Stimulated activated CD4-positive, alpha-beta T cell treated with anti-CD3 and anti-CD28 coated beads, Interleukin-4, amount 100 ng/mL, for 1 hour (primary cell): ENCODE results near the gene TRAPPC14.
"Not testable (repeated sequence)": the region's sequence is repeated elsewhere in the genome, so short reads cannot be mapped to it uniquely, and the experiment has no call there.

Experiments
- DNase-seq: peaks from one replicate; pipeline ENCODE4 v3.0.0-alpha.2; 2020

Gene TRAPPC14

GRCh38 chr7:100153708-100154535 lies 4.6 kb downstream of the TRAPPC14 start:
- DNase-seq, result no peak

- no peak for DNase-seq
Measured at GRCh38 chr7:100152937-100153666, 5.4 kb downstream of the TRAPPC14 start.

- no peak for DNase-seq
Measured at GRCh38 chr7:100152404-100152803, 6.1 kb downstream of the TRAPPC14 start.

GRCh38 chr7:100148559-100149328 lies 9.8 kb downstream of the TRAPPC14 start, which contains the start of gene LAMTOR4:
Gene LAMTOR4, plus strand, starts transcription at chr7:100148918. Its CDS starts 55 bp downstream, at chr7:100148973.
- peak; percentile 95 for DNase-seq

- no peak for DNase-seq
Measured at GRCh38 chr7:100148225-100148558, 10.3 kb downstream of the TRAPPC14 start.

- no peak for DNase-seq
Measured at GRCh38 chr7:100147278-100147677, 11.2 kb downstream of the TRAPPC14 start.

- not testable (repeated sequence) for DNase-seq
Measured at GRCh38 chr7:100146350-100146749, 12.2 kb downstream of the TRAPPC14 start.

GRCh38 chr7:100142461-100142860 lies 16.1 kb downstream of the TRAPPC14 start:
- no peak for DNase-seq

GRCh38 chr7:100141555-100141949 lies 17.0 kb downstream of the TRAPPC14 start:
- no peak for DNase-seq

- DNase-seq, result no peak
Measured at GRCh38 chr7:100137851-100138760, 20.4 kb downstream of the TRAPPC14 start.

- peak; percentile 65 for DNase-seq
Measured at GRCh38 chr7:100132697-100133151, 25.8 kb downstream of the TRAPPC14 start.

- no peak for DNase-seq
Measured at GRCh38 chr7:100132126-100132525, 26.4 kb downstream of the TRAPPC14 start.

GRCh38 chr7:100130608-100131453 lies 27.7 kb downstream of the TRAPPC14 start:
- peak; percentile 83 for DNase-seq

GRCh38 chr7:100130220-100130607 lies 28.3 kb downstream of the TRAPPC14 start:
- DNase-seq, result not testable (repeated sequence)

GRCh38 chr7:100128637-100128963 lies 29.9 kb downstream of the TRAPPC14 start:
- DNase-seq, result no peak

GRCh38 chr7:100127866-100128636 lies 30.5 kb downstream of the TRAPPC14 start:
- no peak for DNase-seq

- DNase-seq, result peak; percentile 88
Measured at GRCh38 chr7:100126931-100127865, 31.3 kb downstream of the TRAPPC14 start, which contains the start of gene MBLAC1. Gene MBLAC1, plus strand, starts transcription at chr7:100126967. Its CDS starts 429 bp downstream, at chr7:100127396.

- DNase-seq, result no peak
Measured at GRCh38 chr7:100126239-100126930, 32.1 kb downstream of the TRAPPC14 start.
